SHP77 (cell line): ENCODE data around the gene ATOSA.

Experiments
- DNase-seq, 2 experiments: peaks; one replicate each; lab custom pipeline; 2025; lab: John Stamatoyannopoulos, UW

Gene ATOSA

GRCh38 chr15:52682200-52682599 lies 3.0 kb upstream of the ATOSA start:
- DNase-seq, result no peak

- DNase-seq, result no peak
Measured at GRCh38 chr15:52681441-52681840, 2.3 kb upstream of the ATOSA start.

- no peak for DNase-seq
Measured at GRCh38 chr15:52680761-52681160, 1.6 kb upstream of the ATOSA start.

GRCh38 chr15:52680041-52680391 lies 828 bp upstream of the ATOSA start:
- DNase-seq, result no peak

- DNase-seq, result peak; percentile 10 to 51
Measured at GRCh38 chr15:52678468-52679231, 538 bp downstream of the ATOSA start.

- DNase-seq, result peak in 1 of 2 experiments; percentile 30
Measured at GRCh38 chr15:52677593-52678467, 1.4 kb downstream of the ATOSA start.

GRCh38 chr15:52674831-52675230 lies 4.4 kb downstream of the ATOSA start:
- no peak for DNase-seq

- DNase-seq, result no peak
Measured at GRCh38 chr15:52673734-52674133, 5.5 kb downstream of the ATOSA start.

- DNase-seq, result no peak
Measured at GRCh38 chr15:52673312-52673711, 5.9 kb downstream of the ATOSA start.

- DNase-seq, result no peak
Measured at GRCh38 chr15:52672661-52673060, 6.5 kb downstream of the ATOSA start.

GRCh38 chr15:52670087-52670486 lies 9.1 kb downstream of the ATOSA start:
- DNase-seq, result no peak

- no peak for DNase-seq
Measured at GRCh38 chr15:52668133-52668532, 11.1 kb downstream of the ATOSA start.

- no peak for DNase-seq
Measured at GRCh38 chr15:52667597-52667996, 11.6 kb downstream of the ATOSA start.

GRCh38 chr15:52663536-52664294 lies 15.5 kb downstream of the ATOSA start:
- no peak for DNase-seq

GRCh38 chr15:52661909-52662308 lies 17.3 kb downstream of the ATOSA start:
- DNase-seq, result no peak

GRCh38 chr15:52660192-52660591 lies 19.0 kb downstream of the ATOSA start:
- DNase-seq, result no peak

- DNase-seq, result no peak
Measured at GRCh38 chr15:52658955-52659354, 20.2 kb downstream of the ATOSA start.

GRCh38 chr15:52657338-52657737 lies 21.9 kb downstream of the ATOSA start:
- DNase-seq, result no peak

GRCh38 chr15:52656412-52656811 lies 22.8 kb downstream of the ATOSA start:
- DNase-seq, result no peak

- DNase-seq, result peak in 1 of 2 experiments; percentile 5
Measured at GRCh38 chr15:52653431-52653964, 25.7 kb downstream of the ATOSA start.

- no peak for DNase-seq
Measured at GRCh38 chr15:52652984-52653383, 26.2 kb downstream of the ATOSA start.

- DNase-seq, result no peak
Measured at GRCh38 chr15:52652286-52652685, 26.9 kb downstream of the ATOSA start.
